Inferior parietal cortex (tissue), 1 donor: ENCODE results near the gene RPS6KA2.

Experiments used
- DNase-seq: peaks from one replicate; pipeline ENCODE4 v3.0.0-alpha.2; 2016; ENCODE audit errors: extremely low spot score

RPS6KA2 gene

DNA sequence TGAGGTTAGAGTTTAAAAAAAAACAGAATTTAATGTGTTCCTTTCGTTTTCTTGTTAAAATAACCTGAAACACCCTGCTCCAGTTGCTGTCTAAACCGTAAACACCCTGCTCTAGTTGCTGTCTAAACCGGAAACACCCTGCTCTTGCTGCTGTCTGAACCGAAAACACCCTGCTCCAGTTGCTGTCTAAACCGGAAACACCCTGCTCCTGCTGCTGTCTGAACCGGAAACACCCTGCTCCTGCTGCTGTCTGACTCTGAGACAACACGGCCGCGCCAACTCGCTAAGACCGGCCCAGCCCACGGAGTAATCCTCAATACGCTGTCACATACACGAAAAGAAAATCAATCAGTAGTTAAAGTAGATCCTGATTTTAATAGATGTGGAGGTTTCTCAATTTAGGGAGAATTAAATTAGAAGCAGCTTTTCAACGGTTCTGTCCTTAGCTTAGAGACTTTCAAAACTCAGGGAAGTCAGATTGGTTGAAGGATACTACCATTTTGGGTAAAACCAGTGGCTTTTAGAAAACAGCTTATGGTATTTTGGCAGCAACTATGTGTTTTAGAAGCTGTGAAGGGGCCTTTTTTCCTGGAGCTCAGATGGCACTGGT is 138.9 kb downstream of the RPS6KA2 start:
- no peak for DNase-seq

DNA sequence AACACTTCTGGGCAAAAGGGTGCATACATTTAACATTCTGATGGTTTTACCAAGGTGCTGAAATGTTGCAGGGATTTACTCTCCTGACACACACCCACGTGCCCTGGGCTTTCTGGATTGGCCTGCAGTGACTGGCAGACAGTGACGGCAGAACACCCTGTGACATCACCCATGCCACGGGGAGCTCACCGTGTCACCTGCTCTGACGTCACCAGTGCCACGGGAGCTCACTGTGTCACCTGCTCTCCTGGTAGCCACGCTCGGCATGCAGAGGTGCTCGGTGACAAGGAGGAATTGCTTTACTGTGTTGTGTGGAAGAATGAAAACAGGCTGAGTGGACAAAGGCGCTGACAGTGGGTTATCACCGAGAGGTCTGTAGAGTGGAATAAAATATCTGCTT is 139.9 kb downstream of the RPS6KA2 start:
- DNase-seq = no peak

DNA sequence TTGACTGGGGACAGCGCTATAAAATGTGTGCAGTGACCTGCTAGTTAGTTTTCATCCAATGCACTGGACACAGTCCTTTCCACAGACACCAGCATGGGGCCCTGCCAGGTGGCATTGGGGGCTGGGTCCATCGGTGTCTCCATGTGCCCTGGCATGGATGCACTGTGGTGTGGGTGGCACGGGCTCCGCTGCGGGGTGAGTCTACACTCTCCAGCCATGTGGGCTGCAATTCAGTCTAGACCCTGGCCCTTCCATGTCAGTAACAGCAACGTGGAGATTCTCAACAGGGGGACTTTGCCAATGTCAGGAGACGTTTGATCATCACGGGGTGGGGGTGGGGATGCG is 140.5 kb downstream of the RPS6KA2 start:
- DNase-seq = no peak

DNA sequence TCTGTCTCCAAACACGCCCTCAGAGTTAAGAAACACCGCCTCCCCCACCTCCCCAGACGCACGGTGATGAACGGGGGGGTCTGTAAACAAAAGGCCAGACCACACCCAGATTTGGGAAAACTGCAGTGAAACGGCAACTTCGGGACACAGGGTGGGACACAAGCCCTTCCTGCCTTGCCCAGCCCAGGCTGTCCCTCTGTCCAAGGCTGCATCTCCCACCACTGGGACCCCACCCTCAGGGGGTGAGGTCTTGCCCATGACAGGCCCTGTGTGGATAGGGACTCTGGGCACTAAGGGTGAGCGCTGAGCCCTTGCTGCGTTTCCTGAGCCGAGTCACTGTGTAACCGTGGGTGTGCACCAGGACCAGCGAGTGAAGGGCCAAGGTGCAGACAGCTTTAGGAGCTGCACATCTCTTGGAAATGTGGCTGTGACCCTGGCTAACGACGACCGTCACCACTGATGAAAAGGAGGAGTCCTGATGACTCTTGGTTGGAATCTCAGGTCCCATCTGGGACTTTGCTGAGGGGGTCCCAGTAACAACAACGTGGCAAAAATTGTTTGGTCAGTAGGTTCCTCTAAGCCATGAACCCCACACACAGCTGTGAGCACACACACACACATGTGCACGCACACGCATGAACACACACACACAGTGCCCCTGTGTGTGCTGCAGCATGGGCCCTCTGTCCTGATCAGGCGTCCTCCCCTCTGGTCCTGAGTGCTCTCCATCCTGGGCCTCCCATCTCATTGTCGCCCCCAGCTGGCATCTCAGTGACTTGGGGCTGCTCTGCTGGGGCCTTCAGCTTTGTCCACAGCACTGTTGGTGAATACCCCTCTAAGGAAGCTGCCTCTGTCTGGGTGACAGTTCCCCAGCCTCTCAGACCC is 141.2 kb downstream of the RPS6KA2 start:
- no peak for DNase-seq

DNA sequence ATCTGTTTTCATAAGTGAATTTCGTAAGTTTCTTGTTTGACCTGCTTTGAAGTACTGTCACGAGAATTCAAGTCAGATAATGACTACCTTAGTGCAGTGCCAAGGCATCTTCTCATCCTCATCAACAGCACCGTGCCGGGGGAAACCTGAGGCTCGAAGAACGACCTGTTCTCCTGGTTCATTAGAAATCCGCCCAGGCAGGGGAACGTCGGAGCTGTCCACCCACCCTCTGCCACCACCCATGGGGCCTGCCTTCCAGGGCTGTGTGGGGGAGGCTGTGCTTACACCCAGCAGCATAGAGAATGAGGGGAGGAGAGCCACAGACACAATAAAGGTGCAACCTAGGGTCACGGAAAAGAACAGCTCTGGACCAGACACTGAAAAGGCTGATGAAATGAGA is 142.2 kb downstream of the RPS6KA2 start:
- no peak for DNase-seq

DNA sequence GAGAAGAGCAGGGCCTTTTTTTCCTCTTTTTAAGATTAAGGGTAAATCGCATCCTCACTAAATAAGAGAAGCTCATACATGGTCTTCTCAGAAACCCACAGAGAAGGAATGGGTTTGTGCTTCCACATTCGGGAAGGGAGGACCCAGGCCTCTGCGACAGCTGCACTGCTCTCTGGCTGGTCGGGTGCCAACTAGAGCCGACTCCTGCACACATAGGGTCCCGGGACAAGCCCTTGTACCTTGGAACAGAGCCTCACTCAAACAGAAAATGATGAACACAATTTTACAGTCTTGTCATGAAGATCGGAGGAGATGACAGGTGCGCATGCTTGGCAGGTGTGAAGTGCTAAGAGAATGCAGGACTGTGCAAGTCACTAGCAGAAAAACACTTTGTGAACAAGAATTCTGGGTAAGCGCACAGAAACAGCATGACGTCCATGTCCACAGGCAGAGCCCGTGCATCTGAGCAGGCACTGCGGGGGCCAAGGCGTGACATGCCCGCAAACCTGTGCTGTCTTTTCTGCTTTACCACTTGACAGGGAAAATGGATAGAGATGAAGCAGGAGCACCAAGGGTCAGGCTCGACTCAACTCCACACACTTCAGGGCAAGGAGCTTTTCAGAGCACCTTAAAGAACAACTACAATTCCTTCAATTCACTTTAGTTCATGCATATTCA is 143.3 kb downstream of the RPS6KA2 start:
- no peak for DNase-seq

DNA sequence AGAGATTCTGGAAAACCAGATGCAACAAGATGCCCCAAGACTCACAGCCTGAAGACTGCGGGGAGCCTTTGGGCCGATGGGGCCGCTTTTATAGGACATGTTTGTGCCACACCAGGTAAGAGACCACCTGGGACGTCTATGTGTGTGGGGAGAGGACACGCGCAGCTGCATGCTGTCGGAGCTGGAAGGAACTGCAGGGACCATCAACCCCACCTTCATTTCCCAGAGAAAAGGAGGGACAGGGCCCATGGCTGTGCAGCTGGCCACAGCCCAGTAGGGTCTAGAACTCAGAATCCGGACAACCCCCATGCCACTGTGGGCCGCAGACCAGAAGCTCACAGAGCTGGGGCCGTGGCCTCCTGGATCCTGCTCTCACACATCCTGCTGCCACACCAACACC is 144.0 kb downstream of the RPS6KA2 start:
- no peak for DNase-seq

DNA sequence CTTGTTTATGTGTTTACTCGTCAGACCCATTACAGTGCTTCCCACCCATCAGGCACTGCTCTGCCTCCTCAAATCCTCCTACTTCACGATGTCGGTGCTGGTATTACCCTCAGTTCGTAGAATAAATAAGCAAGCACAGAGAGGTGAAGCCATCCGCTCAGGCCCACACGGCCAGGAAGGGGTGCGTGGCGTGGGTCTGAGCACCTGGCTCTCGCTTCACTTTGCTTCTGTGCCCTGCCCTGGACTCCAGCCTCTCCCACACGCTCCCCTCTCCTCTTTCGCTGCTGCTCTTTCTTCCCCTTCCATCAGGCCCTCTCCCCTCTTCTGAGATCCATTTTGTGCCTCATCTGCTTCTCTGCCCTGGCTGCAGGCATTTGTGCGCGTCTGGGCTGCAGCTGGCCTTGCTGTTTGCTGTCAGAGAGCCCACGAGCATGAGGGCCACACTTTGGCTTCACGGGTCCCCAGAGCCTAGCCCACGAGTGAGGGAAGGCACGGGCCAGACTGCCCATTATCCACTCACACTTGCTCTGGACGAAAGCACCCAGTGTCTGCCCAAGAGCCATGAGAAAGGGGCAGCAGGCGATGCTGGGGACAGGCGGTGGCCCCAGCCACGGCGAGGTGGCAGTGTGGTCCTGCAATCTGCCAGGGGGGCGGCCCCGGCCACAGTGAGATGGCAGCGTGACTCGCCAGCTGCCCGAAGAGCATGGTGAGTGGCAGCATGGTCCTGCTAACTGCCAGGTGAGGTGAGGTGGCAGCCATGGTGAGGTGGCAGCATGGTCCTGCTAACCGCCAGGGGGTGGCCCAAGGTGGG is 148.1 kb downstream of the RPS6KA2 start:
- DNase-seq = no peak

DNA sequence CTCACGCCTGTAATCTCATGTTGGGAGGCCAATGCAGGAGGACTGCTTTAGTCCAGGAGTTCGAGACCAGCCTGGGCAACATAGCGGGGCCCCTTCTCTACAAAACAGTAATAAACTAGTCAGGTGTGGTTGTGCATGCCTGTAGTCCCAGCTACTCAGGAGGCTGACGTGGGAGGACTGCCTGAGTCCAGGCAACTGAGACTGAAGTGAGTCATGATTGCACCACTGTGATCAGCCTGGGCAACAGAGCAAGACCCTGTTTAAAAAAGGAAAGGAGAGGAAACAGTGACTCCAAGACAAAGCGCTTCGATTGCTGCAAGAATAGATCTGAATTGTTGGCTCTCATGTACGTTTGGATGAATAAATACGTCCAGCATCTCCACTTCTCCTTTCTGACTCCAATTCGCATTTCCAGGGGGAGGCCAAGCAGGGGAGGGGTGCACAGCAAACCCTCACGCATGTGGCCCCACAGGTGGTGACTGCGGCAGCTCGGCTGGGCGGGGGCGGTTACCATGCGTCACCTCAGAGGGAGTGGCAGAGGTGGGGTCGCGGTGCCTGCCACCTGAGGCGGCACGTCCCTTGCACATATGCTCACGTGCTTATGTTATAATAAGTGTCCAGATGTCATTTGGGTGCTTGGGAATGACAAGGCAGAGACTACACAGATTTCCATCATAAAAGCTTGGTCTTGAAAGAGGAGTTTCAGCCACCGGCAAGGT is 149.2 kb downstream of the RPS6KA2 start:
- no peak for DNase-seq

DNA sequence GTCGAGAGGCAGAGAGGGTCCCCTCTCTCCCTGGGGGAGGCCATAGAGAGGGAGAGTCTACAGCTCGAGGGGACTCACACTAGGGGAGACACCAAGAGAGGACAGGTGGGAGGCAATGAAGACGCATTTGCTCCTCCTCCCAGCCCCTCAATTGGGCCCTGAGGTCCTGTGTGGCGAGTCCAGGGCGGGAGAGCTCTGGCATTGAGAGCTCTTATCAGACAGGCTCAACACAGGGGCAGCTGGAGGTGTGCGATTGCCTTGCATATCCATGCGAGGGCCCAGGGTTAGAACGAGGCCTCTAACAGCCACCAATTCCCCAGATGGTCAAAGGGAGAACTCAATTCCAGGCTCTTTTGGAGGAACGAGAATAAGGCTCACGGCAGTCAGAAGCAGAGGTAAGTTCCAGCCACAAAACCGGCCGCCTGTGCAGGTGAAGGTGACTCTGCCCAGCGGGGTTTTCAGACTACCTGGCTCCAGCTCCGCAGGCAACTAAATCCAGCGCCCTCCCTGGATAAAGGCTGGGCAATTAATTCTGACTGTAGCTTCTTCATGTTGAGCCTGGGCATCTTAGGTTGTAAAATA is 150.3 kb downstream of the RPS6KA2 start:
- DNase-seq = no peak

DNA sequence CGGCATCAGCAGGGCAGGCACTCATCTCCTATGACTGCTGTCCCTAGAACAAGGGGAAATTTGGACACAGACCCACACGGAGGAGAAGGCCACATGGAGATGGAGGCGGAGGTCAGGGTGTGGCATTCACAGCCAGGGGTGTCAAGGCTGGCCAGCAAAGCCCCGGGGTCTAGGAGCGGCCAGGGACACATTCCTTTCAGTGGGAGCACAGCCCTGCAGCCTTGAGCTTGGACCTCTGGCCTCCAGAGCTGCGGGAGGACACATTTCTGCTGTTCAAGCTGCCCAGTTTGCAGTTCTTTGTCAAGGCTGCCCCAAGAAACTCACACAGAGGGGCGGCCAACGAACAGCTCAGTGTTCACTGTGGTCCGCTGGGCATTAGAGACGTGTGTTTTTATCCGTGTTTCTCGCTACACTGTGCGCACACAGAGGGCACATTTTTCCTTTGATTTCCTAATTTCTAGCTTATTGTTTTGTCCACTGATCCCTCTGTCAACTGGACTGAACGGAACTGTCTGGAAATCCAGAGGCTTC is 150.9 kb downstream of the RPS6KA2 start:
- no peak for DNase-seq

DNA sequence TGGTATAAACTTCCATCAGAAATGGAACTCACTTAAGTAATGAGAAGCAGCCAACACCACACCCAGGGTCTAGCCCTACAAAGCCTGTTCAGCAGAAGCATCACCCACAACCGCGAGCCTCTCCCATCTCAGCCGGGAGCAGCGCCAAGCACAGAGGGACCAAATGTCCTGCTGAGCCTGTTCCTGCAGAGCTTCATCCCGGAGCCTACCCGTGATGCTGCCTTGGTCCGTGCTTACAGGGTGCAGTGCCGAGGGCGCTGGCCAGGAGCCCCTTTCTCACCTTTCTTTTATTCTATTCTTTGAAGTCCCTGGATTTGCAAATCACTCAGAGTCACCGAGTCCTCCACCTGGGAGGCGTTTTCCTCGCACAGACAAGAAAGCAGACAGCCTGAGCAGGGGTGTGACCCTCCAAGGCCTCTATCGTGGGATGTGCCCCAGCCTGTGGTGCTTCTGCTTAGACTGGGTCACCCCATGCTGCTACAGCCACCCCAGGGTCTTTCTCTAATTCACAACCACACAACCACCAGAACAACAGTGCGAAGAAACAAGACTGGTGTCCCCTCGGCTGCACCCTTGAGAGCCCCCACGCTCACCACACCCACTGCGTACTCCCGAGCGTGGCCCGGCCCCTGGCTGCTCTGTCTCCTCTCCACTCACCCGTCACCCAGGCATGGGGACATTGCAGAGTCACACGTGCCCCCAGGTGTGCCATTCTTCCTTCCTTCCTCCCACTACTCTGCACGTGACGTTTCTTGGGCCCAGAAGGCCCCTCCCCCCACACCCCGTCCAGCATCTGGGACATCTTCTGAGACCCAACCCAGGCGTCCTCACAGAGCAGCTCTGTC is 152.1 kb downstream of the RPS6KA2 start:
- DNase-seq = no peak

DNA sequence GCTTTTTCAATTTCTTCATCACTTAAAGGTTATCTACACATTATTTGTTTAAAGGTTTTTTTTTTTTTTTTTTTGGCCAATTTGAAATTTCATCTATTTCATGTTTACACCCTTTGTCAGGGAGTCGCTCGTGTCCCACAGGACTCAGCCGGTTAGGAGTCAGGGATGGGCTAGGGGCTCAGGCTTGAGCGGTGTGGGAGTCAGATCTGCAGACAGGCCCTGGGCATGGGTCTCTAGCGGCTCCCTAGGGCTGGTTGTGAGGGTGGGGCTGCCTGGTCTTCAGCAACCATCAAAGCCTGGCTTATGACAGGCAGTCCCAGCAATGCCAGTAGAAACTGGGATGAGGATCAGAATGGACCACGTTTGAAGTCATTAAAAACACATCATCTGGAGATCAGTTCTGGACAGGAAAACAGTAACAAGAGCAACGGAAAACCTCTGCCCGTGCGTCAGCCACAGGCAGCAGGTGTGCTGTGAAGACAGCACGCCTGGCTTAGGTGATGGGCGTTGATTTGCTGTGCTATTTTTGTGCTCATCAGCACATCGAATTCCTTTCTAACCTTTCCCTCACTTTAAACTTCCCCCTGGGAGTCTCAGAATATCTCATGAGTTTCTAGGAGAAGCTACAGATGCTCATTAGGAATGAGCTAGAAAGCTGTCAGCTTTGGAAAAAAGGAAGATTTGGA is 153.0 kb downstream of the RPS6KA2 start:
- DNase-seq = no peak

DNA sequence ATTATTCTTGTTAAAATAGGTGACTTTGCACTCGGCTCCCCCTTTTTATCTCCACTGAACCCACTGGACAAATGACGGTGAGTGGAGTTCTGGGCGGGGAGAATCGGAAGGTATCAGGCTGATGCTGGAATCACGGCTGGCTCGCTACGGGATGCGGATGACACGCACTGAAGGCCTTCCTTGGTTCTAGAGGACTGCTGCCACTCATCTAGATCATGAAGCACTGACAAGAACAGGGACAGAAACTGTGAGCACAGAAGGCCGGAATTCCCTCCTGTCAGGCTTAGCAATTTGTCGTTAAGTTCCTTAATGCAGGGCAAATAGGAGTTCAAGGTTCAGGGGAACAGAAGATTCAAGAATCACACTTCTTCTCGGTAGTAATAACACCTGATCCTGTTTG is 154.4 kb downstream of the RPS6KA2 start:
- DNase-seq = no peak

DNA sequence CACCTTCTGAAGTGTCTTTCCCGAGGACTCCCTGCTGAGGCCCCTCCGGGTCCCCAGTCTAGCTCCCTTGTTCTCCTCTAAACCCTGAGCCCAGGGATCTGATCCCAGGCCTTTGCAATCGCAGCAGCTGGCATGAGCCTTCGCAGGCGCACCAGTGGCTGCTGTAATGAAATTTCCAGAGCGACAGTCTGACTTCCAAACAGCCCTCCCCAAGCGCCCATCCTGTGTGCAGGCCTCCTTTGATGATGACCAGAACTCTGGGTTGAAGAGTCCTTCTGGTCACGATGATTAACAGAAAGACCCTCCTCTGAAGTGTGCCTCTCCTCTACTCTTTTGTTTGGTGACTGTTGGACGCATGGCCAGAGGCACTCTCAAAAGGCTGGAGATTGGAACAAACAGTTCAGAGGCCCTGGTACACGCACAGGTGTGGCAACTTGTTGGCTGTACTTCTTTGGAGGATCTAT is 155.2 kb downstream of the RPS6KA2 start:
- no peak for DNase-seq

DNA sequence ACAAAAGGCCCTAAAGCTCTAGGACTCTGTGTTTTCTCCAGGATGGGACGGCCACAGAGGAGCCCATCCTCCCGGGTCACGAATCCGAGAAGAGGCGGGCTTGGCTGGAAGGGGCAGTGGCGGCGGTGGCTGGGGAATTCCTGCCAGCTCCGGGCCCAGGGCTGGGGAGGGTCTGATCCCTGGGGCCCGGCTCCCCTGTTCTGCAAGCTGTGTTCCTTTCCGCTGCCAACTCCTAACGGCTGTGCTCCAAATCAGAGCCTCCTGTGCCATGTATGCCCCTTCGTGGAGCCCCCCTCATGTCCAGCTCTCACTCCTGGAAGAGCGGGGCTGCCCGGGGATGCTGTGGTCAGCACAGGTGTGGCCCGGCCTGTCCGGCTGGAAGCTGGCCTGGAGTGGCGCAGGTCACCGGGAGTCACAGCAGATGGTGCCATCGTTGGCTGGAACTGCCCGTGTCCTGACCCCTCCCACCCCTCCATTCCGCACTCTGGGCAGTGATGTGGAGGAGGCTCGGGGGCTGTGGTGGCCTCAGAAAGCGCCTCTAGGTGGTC is 156.1 kb downstream of the RPS6KA2 start:
- DNase-seq = no peak

DNA sequence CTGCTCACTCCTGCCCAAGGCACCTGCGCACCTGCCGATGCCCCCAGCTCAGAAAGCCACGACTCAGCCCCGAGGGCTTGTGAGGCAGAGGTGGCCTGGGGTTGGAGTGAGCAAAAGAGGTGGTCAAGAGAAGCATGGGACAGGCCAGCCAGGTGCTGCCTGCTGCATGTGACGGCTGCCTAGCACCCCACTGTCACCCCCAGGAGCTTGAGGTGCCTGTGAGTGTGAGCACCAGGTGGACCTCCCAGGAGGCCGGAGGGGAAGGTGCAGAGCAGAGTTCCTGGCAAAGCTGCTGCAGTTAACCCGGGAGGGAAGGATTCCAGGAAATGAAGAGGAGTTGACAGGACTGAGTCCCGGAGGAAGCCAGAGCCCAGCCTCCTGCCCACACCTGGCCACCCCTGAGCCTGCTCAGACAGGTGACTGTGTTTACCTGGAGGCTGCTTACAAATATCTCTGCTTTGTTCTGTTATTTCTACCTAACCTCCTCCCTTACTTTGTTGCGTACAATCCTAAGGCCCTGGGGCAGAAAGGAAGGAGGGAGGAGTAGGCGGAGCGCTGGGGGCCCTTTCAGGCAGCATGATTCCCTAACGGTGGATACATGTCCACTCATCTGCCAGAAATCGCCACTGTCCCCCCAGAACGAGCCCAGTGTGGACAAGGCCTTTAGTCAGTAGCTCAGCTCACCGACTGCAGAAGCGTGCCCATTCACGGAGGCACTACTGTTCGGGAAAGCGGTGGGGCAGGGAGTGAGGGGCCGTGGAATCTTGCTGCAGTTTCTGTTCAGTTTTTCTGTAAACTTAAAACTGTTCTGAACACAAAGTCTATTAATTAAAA is 156.8 kb downstream of the RPS6KA2 start:
- DNase-seq = no peak

DNA sequence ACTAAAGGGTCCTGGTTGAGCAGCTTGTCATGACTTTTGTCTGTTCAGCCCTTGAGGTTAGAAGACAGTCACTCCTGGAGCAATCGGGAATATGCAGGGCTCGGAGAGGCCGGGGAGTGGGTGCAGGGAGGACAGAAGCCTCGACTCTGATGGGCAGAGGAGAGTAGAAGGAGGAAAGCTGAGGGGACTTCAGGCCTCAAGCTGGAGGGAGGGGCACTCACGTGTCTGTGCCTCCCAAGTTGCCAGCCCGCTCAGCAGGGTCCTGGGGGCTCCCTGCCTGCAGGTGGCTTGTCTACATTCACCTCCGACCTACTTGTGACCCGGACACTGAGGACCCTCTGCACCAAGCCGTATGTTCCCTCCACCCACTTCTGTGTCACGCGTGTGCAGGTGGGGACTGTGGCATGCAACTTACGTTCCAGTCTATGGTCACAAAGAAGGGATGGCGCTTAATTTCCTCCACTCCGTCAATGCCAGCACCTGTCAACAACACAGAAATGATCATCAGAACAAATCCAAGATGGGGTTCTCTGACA is 157.6 kb downstream of the RPS6KA2 start:
- DNase-seq = no peak
